HG03571 (cell line): ENCODE data around the gene OPCML.

Source experiments
- ATAC-seq: cut with Tn5 transposase; IDR thresholded peaks from one replicate; pipeline ENCODE4 v1.9.1; 2021; ENCODE audit not compliant: unreplicated experiment

Gene OPCML

DNA sequence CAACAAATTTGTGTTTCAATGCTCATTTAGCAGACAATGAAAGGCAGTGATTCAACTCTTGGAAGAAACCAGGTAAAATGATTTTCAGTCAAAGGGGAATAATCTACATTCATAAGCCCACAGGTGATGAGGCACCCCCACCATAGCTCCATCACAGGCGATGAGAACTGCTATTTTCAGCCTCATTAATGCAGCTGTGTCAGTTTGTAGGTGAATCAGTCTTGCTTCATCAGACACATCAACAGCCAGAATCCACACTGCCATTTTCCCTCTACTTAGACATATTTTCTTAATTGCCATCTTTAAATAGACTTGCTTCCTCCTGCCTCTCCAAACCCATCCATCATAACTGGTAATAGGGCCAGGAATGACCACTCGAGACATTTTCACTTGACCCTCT is 701.0 kb downstream of the OPCML start:
- no peak for ATAC-seq

- ATAC-seq, result no peak
These were observed 707.7 kb downstream of the OPCML start for GRCh38 chr11:132824642-132825041.

DNA sequence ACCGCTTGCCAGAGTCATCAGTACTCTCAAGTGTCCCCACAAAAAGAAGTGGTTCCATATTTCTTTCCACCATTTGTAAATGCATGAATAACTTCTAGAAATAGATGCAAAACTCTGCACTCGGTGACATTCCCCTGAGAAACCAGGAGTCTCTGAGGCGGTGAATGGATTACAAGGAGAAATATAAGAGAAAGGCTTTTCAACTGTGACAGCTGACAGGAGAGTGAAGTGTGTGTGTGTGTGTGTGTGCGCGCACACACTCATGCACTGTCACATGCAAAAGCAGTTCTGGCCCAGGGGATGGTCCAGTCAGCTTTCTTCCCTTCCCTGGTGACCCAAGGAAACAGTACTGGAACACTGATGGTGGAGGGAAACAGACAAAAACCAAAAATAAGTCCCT is 710.0 kb downstream of the OPCML start:
- ATAC-seq, result no peak

DNA sequence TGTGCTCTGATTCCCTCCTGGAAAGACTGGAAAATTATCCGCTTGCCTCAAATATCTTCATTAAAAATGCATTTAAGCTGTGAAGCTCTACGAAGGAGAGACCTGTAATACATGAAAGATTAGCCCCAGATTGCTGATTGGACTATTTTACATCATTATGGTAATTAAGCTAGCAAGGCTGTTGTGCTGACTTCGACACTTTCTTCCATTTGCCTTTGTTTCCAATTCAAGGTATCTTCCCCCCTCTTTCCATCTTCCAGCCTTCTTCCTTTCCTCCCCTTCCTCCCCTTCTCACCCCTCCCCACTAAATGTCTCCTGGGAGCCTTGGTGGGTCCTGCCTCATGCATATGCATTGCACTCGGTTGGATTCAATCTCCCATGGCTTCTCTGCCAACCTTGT is 710.8 kb downstream of the OPCML start:
- no peak for ATAC-seq

DNA sequence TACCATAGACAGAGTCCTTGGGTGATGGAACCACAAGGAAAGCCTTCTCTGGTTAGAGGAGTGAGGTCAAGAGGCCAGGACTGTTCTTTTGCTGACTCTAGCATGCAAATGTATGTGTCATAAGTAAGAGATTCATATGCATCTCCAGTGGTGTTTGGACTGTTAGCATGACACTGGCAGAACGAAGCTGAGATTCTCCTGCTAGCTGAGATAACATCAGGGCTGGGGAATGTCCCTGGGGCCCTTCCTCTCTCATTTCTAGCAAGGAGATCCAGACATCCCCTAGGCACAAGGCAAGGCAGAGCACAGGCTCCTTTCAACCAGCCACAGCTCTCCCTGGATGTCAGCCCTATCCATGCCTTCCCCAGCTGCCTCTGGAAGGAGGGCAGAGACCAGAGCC is 711.3 kb downstream of the OPCML start:
- ATAC-seq, result no peak

GRCh38 chr11:132818951-132819350 is 713.4 kb downstream of the OPCML start:
- no peak for ATAC-seq

- no peak for ATAC-seq
These were observed 714.9 kb downstream of the OPCML start for GRCh38 chr11:132817387-132817786.

DNA sequence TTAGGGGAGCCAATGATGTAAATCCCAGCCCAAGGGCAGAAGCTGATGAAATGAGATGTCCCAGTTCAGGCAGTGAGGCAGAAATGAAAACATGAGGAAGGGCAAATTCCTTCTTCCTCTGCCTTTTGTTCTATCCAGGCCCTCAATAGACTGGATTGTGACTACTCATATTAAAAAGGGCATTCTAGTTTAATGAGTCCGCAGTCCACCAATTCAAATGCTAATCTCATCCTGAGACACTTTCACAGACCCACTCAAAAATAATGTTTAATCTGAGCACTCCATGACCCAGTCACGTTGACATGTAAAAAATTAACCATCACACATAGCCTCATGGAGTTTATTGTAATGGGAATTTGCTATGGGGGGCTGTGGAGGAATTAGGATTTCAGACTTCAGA is 717.9 kb downstream of the OPCML start:
- ATAC-seq, result no peak

- ATAC-seq, result no peak
These were observed 720.7 kb downstream of the OPCML start for GRCh38 chr11:132811649-132812048.

- ATAC-seq, result no peak
These were observed 723.2 kb downstream of the OPCML start for GRCh38 chr11:132809070-132809469.

- ATAC-seq, result no peak
These were observed 728.0 kb downstream of the OPCML start for GRCh38 chr11:132804258-132804657.

- ATAC-seq, result no peak
These were observed 728.9 kb downstream of the OPCML start for GRCh38 chr11:132803436-132803835.

DNA sequence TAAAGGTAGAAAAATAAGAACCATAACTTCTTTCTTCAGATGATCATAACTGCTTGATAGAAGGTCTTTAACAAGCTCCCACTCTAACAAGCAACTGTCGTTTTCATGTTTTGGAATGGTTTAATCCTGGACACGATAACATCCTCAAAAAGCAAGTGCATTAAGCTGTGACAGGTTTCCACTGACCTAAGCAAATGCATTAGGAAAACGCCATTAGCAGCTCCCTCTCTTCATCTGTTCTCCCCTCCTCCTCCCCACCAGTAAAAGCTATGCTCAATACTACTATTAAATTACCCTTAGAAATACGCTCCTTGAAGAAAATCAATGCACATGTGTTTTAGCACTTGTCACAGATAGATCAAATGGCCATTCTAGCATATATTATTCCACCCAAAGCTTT is 729.4 kb downstream of the OPCML start:
- no peak for ATAC-seq

DNA sequence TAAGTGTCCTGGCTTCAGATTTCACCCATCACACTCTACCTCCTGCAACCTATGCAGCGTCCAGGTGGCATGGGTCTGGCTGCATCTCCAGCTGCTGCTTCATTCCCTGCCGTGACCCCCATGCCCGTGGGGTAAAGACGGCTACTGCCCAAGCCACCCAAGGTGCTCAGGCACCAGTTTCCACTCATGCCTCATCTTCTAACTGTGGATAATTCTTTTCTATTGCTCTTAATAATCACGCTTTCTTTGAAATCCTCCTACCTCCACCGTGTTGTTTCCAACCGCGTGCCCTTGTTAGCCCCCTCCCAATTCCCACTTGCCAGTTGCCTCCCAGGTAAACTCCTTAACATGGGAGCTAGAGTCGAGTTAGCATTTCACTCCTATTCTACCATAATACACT is 738.5 kb downstream of the OPCML start:
- no peak for ATAC-seq

GRCh38 chr11:132792341-132793140 is 739.8 kb downstream of the OPCML start:
- no peak for ATAC-seq

GRCh38 chr11:132790971-132791370 is 741.3 kb downstream of the OPCML start:
- ATAC-seq, result no peak

DNA sequence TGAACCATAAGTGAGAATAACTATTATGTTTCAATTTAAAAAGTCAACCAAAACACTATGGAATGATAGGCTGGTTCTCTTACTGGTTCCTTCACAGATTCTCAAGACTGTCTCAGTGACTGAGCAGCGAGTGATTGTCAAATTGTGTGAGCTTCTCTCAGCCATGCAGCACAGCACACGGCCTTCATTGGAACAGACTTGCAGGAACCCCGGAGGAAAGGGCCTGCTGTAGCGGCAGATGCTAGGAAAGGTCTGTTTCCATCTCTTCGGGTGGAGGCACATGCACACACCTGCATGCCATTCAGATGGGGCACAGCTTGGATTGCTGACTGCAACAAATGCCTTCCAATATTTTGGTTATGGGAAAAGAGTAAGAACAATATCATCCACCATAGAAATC is 741.8 kb downstream of the OPCML start:
- no peak for ATAC-seq

- no peak for ATAC-seq
These were observed 743.4 kb downstream of the OPCML start for GRCh38 chr11:132788816-132789325.

DNA sequence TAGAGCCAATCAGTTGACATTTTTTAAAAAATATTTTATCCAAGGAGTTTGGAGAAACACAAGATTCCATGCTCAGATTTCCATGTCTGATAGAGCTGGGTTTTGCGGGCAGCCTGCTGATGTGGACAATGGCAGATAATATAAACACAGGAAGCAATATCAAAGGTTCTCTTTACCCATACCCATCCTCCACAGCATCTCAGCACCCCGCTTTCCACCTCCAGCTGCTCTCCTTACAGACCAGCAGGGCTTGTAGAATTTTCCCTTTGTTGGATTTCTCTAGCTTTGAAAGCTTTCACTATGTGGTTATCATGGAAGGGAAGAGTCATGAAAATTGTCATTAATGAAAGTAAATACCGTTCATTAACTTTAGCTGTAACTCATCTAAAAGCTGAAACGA is 746.4 kb downstream of the OPCML start:
- no peak for ATAC-seq

DNA sequence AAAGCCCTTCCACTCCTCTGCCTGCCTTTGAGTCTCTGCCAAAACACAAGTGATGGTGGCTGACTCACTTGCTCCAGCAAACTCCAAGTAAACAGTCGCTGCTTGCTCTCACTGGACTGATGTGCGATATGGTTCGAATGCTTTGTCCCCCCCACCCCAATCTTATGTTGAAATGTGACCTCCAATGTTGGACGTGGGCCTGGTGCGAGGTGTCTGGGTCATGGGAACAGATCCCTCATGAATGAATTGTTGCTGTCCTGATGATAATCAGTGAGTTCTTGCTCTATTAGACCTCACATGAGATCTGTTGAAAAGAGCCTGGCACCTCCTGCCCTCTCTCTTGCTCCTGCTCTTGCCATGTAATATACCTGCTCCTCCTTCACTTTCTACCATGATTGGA is 747.9 kb downstream of the OPCML start:
- no peak for ATAC-seq

DNA sequence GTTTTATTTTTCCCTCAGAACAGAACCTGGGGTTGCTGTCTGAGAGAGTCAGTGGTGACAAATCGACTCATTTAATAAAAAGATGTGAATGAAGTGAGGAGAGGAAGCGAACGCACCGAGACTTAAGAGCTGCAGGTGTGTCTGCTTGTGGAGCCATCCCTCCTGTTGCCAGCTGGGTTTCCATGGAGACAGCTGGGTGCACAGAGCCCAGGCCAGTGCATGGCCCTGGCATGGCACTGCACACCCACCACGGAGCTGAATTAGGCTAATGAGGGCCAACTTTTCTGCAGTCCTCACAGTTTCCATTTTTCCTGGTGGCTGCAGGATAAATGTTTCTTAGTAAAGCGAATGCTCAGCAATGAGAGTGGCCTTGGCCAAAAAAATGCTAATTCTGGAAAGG is 750.2 kb downstream of the OPCML start:
- ATAC-seq, result no peak

GRCh38 chr11:132780046-132780445 is 752.3 kb downstream of the OPCML start:
- ATAC-seq, result no peak

DNA sequence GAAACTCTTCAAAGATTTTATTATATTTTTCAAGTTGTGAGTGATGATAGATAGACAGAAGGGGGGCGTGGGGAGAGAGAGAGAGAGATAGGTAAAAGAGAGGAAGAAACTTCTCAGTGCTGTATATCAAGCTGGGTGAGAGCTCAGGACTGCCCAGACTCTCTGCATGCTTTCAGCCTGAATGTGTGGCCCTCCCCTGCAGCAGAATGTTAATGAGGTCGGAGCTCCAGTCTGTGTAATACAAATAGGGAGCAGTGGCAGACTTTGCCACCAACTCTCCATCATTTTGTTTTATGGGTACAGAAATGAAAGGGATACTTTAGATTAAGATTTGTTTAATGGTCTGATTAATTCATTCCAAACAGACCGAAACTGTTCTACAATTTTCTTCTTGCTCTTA is 752.8 kb downstream of the OPCML start:
- no peak for ATAC-seq
